HG02610 (cell line): ENCODE measurements around the gene SRSF1.
"Not testable (repeated sequence)": the region's sequence is repeated elsewhere in the genome, so short reads cannot be mapped to it uniquely, and the experiment has no call there.

Source experiments
- ATAC-seq: cut with Tn5 transposase; IDR thresholded peaks from one replicate; pipeline ENCODE4 v1.9.1; 2021; ENCODE audit warnings: mild to moderate bottlenecking, moderate library complexity; ENCODE audit not compliant: unreplicated experiment

Gene SRSF1

GRCh38 chr17:57970710-57971109 lies 36.3 kb downstream of the SRSF1 start:
- ATAC-seq = no peak

GRCh38 chr17:57968456-57968855 lies 38.6 kb downstream of the SRSF1 start:
- ATAC-seq = no peak

- no peak for ATAC-seq
Measured at GRCh38 chr17:57966875-57967274, 40.2 kb downstream of the SRSF1 start.

- ATAC-seq = no peak
Measured at GRCh38 chr17:57966246-57966645, 40.8 kb downstream of the SRSF1 start.

DNA sequence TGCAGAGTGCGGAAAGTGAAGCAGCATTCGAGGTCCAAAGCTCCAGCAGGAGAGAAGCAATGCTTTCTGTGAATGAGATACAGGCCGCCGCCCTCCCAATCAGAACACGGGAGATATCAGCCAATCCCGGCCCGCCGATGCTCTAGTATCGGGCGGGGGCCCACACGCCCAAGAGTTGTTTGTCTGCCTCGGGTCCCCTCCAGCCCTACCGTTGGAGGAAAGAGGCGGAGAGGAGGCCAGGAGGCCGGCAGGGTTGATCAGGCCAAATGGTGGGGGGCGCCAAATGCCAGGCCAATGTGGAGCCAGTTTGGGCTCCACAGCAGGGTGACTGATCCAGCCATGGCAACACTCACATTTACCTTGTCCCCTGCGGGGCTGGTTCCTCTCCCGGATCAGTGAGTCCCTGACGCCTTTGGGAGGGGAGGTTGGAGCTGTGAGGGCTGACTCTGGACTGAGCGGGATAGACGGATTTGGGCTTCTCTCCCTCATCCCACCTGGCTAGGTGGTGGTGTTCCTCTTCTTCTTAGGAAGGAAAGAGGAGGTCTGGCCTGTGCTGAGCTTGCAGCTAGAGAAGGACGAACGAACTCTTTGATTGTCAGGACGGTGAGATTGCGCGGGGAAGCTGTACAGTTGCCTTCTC lies 41.4 kb downstream of the SRSF1 start:
- no peak for ATAC-seq

- no peak for ATAC-seq
Measured at GRCh38 chr17:57963149-57963511, 43.9 kb downstream of the SRSF1 start.

DNA sequence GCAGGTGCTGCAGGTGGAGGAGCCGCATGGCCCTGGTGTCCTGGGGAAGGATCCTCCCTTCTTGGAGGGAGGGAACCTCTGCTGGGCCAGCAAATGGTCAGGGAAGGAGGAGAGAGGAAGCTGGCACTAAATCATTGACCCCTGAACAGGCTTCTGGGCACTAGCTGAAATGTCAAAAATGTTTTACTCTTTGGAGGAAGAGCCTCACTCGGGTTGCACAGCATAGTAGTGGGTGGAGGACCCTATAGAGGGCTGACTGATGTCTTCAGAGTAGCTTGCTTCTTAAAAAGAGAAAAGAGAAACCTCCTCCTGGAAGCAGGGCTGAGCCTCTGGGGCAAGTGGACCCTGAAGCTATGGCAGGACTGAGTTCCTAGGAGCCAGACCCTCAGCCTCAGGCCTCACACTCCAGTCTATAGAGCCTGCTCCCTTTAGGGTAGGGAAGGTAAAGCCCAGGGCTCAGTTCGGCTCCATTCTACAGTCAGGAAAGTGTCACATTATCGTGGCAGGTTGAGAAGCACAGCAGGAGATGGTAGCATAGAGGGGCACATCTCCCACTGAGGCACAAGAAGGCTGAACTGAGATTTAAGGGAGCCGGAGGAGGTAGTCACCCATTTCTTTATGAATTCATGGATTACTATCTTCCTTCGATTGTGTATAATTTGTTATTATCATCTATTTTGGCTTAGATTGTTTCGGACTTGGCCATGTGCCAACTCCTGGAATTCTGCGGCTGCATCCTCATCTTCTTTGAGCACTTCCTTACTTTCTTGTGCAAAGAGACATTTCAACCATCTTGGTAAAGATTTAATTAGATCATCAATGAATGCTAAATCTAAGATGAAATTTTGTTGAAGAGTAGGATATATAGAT lies 44.5 kb downstream of the SRSF1 start:
- ATAC-seq = no peak

- ATAC-seq = no peak
Measured at GRCh38 chr17:57959929-57960328, 47.1 kb downstream of the SRSF1 start.

DNA sequence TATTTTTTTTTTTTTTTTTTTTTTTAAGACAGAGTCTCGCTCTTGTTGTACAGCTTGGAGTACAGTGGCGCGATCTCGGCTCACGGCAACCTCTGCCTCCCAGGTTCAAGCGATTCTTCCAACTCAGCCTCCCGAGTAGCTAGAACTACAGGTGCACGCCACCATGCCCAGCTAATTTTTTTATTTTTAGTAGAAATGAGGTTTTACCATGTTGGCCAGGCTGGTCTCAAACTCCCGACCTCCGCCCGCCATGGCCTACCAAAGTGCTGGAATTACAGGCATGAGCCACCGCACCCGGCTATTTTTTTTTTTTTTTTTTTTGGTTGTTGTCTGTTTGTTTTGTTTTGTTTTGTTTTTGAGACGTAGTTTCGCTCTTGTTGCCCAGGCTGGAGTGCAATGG lies 48.7 kb downstream of the SRSF1 start:
- not testable (repeated sequence) for ATAC-seq

- no peak for ATAC-seq
Measured at GRCh38 chr17:57957886-57958285, 49.2 kb downstream of the SRSF1 start.

DNA sequence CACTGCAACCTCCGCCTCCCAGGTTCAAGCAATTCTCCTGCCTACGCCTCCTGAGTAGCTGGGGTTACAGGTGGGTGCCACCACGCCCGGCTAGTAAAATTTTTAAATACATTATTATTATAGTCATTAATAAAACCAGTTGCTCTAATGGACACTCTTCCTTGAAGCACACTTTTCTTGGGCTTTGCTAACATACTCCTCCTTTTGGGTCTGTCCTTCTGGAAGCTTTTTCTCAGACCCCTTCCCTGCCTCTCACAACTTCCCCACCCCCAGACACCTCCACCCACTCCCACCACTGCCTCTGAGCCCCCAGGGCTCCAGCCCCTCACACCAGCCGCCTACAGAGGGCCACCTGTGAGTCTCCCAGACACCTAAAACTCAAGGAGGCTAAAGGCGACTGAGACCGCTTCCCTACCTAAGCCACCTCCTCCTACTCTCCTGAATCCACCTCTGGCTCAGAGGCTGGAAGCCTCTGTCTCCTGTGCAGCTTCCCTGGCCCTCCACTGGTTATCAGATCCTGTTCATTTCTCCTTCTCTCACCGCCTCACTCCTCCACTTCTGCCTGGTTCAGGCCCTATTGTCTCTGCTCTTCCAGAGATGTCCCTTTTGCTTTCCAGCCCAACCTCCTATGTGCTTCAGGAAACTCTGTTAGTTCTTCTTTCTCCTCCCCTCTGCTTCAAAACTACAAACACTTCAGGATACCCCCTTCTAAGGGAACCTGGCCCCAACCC lies 49.8 kb downstream of the SRSF1 start:
- ATAC-seq = no peak

GRCh38 chr17:57956291-57957119 lies 50.5 kb downstream of the SRSF1 start:
- peak; percentile 54 for ATAC-seq

DNA sequence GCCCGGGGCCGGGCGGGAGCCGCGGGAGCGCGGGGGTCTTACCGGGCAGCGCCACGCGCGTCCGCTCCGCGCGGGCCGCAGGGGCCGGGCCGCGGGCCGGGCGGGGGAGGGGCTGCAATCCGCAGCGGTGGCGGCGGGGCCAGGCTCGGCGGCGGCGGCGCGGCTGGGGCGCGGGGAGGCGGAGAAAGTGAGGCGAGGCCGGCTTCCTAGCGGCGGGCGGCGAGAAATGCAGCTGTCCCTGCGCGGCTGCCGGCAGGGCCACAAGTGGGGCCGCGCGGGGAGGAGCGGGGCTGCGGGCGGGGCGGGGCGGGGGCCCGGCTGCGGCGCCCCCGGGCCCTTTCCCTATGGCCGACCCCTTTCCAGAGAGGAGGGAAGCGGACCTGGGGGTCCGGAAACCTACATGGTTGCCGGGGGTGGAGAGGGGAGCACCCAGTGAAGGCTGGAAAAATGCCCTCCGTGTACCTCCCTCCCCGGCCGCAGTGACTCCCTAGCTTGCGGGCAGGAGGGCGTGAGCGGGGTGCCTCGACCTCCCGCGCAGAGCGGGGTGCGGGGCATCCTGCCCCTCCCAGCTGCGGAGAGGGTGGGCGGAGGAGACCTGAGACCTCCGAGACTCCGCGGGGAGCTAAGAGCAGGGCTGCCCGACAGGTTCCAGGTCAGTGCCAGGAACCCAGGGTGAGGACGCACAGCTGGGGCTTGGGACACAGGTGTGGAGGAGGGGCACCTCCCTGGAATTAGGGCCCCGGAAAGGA lies 51.7 kb downstream of the SRSF1 start, which contains the start of gene CUEDC1:
Gene CUEDC1 (minus strand): TSS at position 230 of the 749 bp plus-strand sequence. CDS start 69,848 bp downstream, outside the sequence.
- peak; percentile 60 for ATAC-seq

GRCh38 chr17:57954397-57955182 lies 52.5 kb downstream of the SRSF1 start:
- ATAC-seq = peak; percentile 4

DNA sequence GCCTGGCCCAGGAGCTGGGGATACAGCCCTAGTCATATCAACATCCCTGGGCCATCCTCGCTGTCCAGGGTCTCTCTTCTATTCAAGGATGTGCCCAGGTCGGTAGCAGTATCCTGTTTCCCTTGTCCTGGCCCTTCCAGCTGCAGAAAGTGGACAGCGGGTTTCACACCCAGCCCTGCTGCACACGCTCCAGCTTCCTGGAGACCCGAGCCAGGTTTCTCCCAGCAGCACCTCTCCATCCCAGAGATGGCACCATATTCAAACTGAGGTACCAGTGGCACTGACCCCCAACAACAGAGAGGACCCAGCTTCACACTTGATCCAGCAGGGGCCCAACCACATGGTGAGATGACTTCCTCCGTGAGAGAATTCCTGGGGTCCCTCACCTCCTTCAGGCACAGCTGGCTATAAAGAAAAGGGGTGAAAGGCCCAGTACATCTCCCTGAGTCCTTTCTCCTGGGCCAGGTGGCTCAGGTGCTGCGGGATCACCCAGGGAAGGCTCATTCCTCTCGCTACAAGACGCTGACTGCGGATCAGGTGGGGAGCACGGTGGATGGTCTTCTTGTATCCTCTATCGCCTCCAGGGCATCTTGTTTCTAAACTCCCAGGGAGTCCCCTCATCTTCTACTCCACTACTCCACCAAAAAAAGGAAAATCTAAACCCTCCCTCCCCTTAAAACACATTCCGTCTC lies 53.2 kb downstream of the SRSF1 start:
- ATAC-seq = no peak
